NCI-H82 (cell line): Measurements from ENCODE around the gene ATAD2B.
A peak's percentile ranks its signal among the peaks of the same experiment; 100 is the strongest.

Experiments
- DNase-seq: peaks from one replicate; lab custom pipeline; 2025; lab: John Stamatoyannopoulos, UW

ATAD2B gene

DNA sequence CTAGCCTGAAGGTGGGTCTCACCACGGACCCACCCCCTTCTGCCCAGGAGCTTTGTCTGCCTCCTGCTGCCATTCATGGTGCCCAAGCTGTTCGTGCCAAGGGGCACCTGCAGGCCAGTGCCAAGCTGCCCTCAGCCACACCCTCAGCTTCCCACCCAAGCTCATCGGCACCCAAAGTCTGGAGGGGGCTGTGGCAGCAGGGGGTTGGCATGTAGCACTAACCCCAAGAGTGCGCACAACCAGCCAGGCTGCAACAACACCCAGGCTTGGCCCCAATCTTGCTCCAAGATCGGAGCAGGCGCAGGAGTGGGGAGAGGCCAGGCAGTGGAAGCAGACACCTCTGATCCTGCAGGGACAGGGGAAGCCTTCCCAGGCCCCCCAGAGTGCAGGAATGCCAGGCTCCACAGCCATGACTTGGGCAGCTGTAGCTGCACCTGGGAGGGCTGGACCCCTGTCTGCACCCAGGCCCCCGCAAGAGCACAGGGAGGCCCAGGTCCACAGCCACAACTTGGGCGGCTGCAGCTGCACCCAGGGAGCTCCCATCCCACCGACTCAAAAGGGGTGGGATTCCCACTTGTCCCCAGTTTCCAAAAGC, 89.9 kb downstream of the ATAD2B start:
- no peak for DNase-seq

- no peak for DNase-seq
Observed at GRCh38 chr2:23836505-23836904, 90.4 kb downstream of the ATAD2B start.

DNA sequence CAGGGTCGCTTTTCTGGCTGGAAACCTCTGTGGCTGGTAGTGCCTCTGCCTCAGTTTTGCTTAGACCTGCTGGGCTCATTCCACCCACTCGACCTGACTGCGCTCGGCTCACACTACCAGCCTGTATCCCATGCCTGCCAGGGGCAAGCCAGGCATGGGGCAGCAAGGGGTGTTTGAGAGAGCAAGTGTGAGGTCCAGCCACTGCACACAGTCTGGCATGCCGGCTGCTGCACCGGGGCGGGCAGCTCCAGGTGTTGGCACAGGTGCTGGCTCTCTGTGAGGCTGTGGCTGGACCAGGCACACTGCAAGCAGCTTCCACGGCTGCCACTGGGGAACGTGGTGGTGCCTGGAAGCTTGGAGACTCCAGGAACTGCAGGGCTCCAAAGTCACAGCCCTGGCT, 90.9 kb downstream of the ATAD2B start:
- no peak for DNase-seq

DNA sequence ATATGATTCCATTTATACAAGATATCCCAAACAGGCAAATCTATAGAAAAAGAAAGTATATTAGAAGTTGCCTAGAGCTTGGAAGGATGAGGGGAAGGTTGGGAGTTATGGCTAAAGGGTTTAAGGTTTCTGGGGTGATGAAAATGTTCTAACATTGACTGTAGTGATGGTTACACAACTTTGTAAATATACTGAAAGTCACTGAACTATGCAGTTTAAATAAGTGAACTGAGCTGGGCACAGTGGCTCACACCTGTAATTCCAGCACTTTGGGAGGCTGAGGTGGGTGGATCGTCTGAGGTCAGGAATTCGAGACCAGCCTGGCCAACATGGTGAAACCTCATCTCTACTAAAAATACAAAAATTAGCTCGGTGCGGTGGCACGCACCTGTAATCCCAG, 91.5 kb downstream of the ATAD2B start:
- DNase-seq = no peak

DNA sequence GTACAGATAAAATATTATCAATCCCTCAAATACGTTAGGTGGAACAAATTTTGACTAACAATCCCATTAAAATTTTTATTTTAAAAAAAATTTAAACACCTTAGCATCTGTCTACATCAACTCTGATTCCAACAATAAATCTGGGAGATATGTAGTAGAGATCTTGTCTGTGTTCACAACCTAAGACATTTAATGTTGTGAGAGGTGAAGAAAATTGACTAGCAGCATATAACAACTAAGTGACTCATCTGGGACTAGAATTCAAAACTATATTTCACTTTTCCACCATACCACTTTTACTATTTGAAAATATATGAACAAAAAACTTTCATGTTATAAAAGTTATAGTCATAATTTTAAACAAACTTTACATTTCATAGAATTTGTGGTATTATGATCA, 97.9 kb downstream of the ATAD2B start:
- DNase-seq = no peak

- DNase-seq = no peak
Observed at GRCh38 chr2:23828256-23828980, 98.5 kb downstream of the ATAD2B start.

DNA sequence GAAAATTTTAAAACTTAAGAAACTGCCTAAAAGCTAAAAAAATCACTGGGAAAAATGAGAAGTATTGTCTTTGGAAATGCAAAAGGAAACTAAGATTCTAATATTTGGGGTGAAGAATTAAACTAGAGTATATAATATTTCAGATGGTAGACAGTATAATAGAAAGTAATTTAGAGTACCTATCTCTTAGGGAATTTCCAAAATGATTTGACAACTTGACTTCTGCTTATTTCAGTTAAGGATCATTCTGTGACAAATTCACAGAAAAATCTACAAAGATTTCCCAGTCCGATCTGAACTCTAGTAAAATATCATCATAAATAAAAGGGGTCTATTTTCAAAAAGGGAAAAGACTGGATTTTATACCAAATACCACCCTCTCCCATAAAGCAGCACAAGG, 99.6 kb downstream of the ATAD2B start:
- DNase-seq = no peak

DNA sequence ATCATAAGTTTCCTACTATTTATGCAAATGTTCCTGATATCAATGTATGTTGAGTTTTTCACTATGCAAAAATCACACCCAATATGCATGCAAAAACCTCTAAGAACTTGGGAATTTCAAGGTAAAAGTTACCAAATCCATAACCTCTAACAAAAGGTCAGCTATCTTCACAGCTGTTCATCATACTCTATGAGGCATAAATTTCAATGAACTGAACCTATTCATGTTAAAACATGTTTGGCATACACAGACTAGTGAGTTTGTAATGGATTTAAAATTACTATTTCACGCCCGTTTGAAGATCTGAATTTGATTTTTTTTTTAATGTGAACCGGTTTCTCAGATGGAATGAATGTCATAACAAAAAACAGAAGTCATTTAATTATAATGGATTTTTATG, 100.2 kb downstream of the ATAD2B start:
- no peak for DNase-seq

DNA sequence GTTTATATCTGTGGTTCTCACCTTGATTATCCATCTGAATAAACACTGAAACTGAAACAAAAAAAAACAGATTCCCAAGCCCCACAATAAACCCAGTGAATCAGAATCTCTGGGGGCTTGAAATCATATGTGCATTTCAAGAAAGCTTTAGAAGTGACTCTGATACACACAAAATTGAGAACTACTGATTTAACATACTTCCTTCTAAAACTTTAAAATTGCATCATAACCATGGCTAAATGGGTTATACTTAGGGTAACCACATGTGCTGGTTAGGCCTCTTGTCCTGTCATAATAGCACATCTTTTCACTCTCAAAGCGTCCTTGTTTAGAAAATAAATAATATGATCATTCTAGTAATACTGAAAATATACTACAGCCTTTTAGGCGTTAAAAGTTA, 100.9 kb downstream of the ATAD2B start:
- no peak for DNase-seq

DNA sequence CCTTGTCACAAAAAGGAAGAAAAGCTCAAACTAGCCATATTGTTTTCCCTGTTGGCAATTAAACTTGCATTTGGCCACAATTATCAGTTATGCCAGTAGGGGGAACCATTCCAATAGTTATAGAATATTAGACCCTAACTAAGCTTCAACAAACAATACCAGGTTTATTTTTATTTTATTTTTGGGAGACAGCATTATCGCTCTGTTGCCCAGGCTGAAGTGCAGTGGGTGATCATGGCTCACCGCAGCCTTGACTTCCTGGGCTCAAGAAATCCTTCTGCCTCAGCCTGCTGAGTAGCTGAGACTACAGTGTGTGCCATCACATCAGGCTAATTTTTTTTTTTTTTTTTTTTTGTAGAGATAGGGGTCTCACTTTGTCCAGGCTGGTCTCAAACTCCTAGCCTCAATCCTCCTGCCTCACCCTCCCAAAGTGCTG, 102.1 kb downstream of the ATAD2B start:
- peak; percentile 72 for DNase-seq

GRCh38 chr2:23823863-23824262, 103.1 kb downstream of the ATAD2B start:
- DNase-seq = no peak

- DNase-seq = no peak
Observed at GRCh38 chr2:23814963-23815362, 112.0 kb downstream of the ATAD2B start.

- DNase-seq = no peak
Observed at GRCh38 chr2:23813438-23813837, 113.5 kb downstream of the ATAD2B start.

DNA sequence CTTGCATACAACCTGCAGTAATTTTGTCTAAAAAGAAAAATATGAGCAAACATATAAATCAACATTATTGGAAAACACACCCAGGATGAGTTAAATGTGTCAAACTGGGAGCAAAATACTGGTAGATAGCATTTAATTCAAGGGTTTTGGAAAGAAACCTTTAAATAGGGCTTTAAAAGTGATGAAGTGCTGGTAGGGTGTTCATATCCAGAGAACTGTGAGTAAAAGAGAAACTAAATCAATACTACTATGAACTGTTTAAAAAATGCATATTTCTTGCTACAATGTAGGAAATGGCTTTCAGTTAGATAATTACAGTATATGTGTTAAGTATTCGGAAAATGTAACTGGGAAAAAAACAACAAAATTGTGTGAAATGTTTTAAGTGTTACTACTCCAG, 117.8 kb downstream of the ATAD2B start:
- DNase-seq = no peak

- no peak for DNase-seq
Observed at GRCh38 chr2:23806665-23807249, 120.2 kb downstream of the ATAD2B start.

GRCh38 chr2:23806201-23806600, 120.7 kb downstream of the ATAD2B start:
- DNase-seq = no peak

GRCh38 chr2:23803965-23804542, 122.9 kb downstream of the ATAD2B start:
- DNase-seq = peak; percentile 70

DNA sequence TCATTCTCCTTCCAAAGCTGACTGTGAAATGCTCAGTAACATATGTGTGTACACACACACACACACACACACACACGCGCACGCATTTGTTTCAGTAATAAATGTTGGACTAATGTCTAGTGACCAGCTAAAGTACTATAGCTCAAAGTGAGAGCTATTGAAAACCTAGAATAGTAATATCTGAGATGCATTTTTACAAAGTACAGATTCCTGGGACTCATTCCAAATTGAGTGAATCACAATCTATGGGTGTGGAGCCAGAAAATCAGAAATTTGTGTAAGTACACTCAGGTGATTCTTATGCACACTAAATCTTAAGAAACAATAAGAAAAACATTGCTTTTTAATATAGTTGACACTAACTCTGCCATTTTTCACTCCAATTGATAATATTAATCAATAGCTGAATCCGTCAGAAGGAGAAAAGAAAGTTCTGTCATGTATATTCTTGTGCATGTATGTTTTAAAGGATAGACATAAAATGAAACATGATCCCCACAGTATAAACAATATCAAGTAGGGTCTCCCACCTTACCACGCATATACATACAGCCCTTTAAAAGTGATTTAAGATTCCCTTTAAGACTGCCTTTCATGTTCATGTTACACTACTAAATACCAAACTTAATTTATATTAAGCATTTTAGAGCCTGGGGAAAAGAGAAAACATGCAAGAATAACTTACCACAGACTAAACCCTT, 123.5 kb downstream of the ATAD2B start:
- DNase-seq = no peak

- DNase-seq = no peak
Observed at GRCh38 chr2:23801396-23801795, 125.5 kb downstream of the ATAD2B start.

GRCh38 chr2:23794234-23794633, 132.7 kb downstream of the ATAD2B start:
- DNase-seq = no peak

DNA sequence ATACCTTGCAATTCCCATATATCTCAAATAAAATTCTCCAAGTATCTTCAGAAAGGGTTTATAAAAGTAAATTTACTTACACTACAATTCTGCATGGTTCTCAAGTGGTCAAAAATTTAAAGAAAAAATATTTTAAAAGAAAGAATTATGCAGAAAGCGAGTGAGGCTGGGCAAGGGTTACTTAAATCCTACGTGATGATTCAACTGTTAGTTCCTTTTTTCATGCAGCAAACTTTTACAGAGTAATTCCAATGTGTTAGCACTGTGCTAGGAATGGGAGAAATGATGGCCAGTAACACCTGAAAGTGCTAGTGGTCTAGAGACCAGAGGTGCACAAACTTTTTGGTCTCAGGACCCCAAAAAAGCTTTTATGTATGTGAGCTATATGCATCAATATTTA, 133.4 kb downstream of the ATAD2B start:
- no peak for DNase-seq

GRCh38 chr2:23791030-23791429, 135.9 kb downstream of the ATAD2B start:
- no peak for DNase-seq

GRCh38 chr2:23789012-23789411, 137.9 kb downstream of the ATAD2B start:
- DNase-seq = no peak
